Measurements from ENCODE around the gene STAT5A.

The STAT5A gene

GRCh38 chr17:42268236-42268635 is 20.1 kb upstream of the STAT5A start:
- DNase-seq (ENCODE audit: low spot score): no peak

- no peak for DNase-seq (ENCODE audit: low spot score)
These were observed 18.1 kb upstream of the STAT5A start for GRCh38 chr17:42270170-42270535.

GRCh38 chr17:42270596-42270995 is 17.7 kb upstream of the STAT5A start:
- no peak for DNase-seq (ENCODE audit: low spot score)

- DNase-seq (ENCODE audit: low spot score): no peak
These were observed 17.1 kb upstream of the STAT5A start for GRCh38 chr17:42271006-42271778.

GRCh38 chr17:42271779-42272035 is 16.6 kb upstream of the STAT5A start:
- no peak for DNase-seq (ENCODE audit: low spot score)

- DNase-seq (ENCODE audit: low spot score): no peak
These were observed 16.0 kb upstream of the STAT5A start for GRCh38 chr17:42272162-42272907.

- no peak for DNase-seq (ENCODE audit: low spot score)
These were observed 14.6 kb upstream of the STAT5A start for GRCh38 chr17:42273474-42274252.

- DNase-seq (ENCODE audit: low spot score): no peak
These were observed 14.1 kb upstream of the STAT5A start for GRCh38 chr17:42274253-42274542.

- no peak for DNase-seq (ENCODE audit: low spot score)
These were observed 13.3 kb upstream of the STAT5A start for GRCh38 chr17:42274812-42275526.

GRCh38 chr17:42275527-42276358 is 12.6 kb upstream of the STAT5A start:
- no peak for DNase-seq (ENCODE audit: low spot score)

GRCh38 chr17:42276359-42276608 is 12.0 kb upstream of the STAT5A start, which contains the start of gene STAT5B:
TSS of gene STAT5B (minus strand) at chr17:42276391. CDS start at chr17:42232127, 44,264 bp downstream.
- no peak for DNase-seq (ENCODE audit: low spot score)

GRCh38 chr17:42276609-42277341 is 11.5 kb upstream of the STAT5A start:
- DNase-seq (ENCODE audit: low spot score): no peak

- DNase-seq (ENCODE audit: low spot score): no peak
These were observed 11.0 kb upstream of the STAT5A start for GRCh38 chr17:42277342-42277712.

- no peak for DNase-seq (ENCODE audit: low spot score)
These were observed 8.3 kb upstream of the STAT5A start for GRCh38 chr17:42279776-42280630.

GRCh38 chr17:42281571-42282096 is 6.7 kb upstream of the STAT5A start:
- DNase-seq (ENCODE audit: low spot score): no peak

GRCh38 chr17:42282478-42283080 is 5.7 kb upstream of the STAT5A start:
- DNase-seq (ENCODE audit: low spot score): no peak

GRCh38 chr17:42283241-42284023 is 4.9 kb upstream of the STAT5A start:
- DNase-seq (ENCODE audit: low spot score): no peak

GRCh38 chr17:42284024-42284369 is 4.3 kb upstream of the STAT5A start:
- DNase-seq (ENCODE audit: low spot score): no peak

- DNase-seq (ENCODE audit: low spot score): no peak
These were observed 3.7 kb upstream of the STAT5A start for GRCh38 chr17:42284566-42284965.

Data from COLO829 (cell line).